DMS53 (cell line): ENCODE results near the gene HOXA2.

ENCODE experiments used
- DNase-seq: peaks from one replicate; lab custom pipeline; 2025; lab: John Stamatoyannopoulos, UW

HOXA2 gene

GRCh38 chr7:27098578-27099451, 3.7 kb downstream of the HOXA2 start:
- DNase-seq, result no peak

GRCh38 chr7:27097686-27098577, 4.6 kb downstream of the HOXA2 start:
- no peak for DNase-seq

GRCh38 chr7:27096768-27097514, 5.5 kb downstream of the HOXA2 start:
- DNase-seq, result peak; percentile 75

GRCh38 chr7:27095897-27096767, 6.4 kb downstream of the HOXA2 start, which contains the start of gene HOXA1:
Gene HOXA1 (minus strand): TSS chr7:27096000. CDS start chr7:27095912, 88 bp downstream.
- peak; percentile 99 for DNase-seq

- DNase-seq, result no peak
These were observed 7.2 kb downstream of the HOXA2 start for GRCh38 chr7:27095050-27095896.

GRCh38 chr7:27094304-27095049, 8.0 kb downstream of the HOXA2 start:
- DNase-seq, result no peak

- DNase-seq, result no peak
These were observed 9.1 kb downstream of the HOXA2 start for GRCh38 chr7:27093184-27093895.

- DNase-seq, result no peak
These were observed 9.7 kb downstream of the HOXA2 start for GRCh38 chr7:27092819-27093110.

- peak; percentile 53 for DNase-seq
These were observed 10.3 kb downstream of the HOXA2 start for GRCh38 chr7:27091941-27092818.

- peak; percentile 93 for DNase-seq
These were observed 11.4 kb downstream of the HOXA2 start for GRCh38 chr7:27091105-27091504.

- no peak for DNase-seq
These were observed 14.2 kb downstream of the HOXA2 start for GRCh38 chr7:27088002-27088922.

- peak; percentile 56 for DNase-seq
These were observed 18.8 kb downstream of the HOXA2 start for GRCh38 chr7:27083646-27084045.

- DNase-seq, result no peak
These were observed 20.3 kb downstream of the HOXA2 start for GRCh38 chr7:27082171-27082570.

- peak; percentile 26 for DNase-seq
These were observed 21.5 kb downstream of the HOXA2 start for GRCh38 chr7:27080844-27081436.

- DNase-seq, result no peak
These were observed 23.1 kb downstream of the HOXA2 start for GRCh38 chr7:27079234-27079975.
